NT2/D1 (cell line): ENCODE results near the gene NADSYN1.

Experiments used
- DNase-seq: peaks from one replicate; pipeline ENCODE4 v3.0.0-alpha.2; 2011; ENCODE audit warnings: low read depth, low spot score
- H3K27me3 ChIP-seq: 2 replicates; pipeline ENCODE4 v1.6.0; 2011; ENCODE audit warnings: mild to moderate bottlenecking; ENCODE audit not compliant: insufficient read length, insufficient read depth
- H3K36me3 ChIP-seq: 2 replicates; pipeline ENCODE4 v1.6.1; 2011; ENCODE audit warnings: mild to moderate bottlenecking, low read length, mixed read lengths; ENCODE audit not compliant: insufficient read depth, insufficient read length
- H3K4me1 ChIP-seq: 2 replicates; pipeline ENCODE4 v1.5.1; 2011; ENCODE audit not compliant: insufficient read depth, insufficient read length
- H3K4me3 ChIP-seq: 2 replicates; pipeline ENCODE4 v1.5.1; 2011; ENCODE audit warnings: low read depth; ENCODE audit not compliant: insufficient read length
- H3K9ac ChIP-seq: 2 replicates; pipeline ENCODE4 v1.6.0; 2011; ENCODE audit warnings: low read depth; ENCODE audit not compliant: insufficient read length
- H3K9me3 ChIP-seq: 2 replicates; pipeline ENCODE4 v1.5.1; 2011; ENCODE audit warnings: mild to moderate bottlenecking, low read length; ENCODE audit not compliant: insufficient read depth
- SUZ12 ChIP-seq: IDR thresholded peaks from 2 replicates; pipeline ENCODE4 v1.6.1; 2011; ENCODE audit not compliant: insufficient read length, insufficient read depth; ENCODE audit errors: extremely low read depth
- YY1 ChIP-seq: IDR thresholded peaks from 2 replicates; pipeline ENCODE4 v1.6.1; 2011; ENCODE audit not compliant: insufficient read length, insufficient read depth
- ZNF274 ChIP-seq: IDR thresholded peaks from 2 replicates; pipeline ENCODE4 v1.6.1; 2011; ENCODE audit warnings: mild to moderate bottlenecking, low read depth, low read length

Gene NADSYN1

GRCh38 chr11:71472941-71473792 lies 20.2 kb downstream of the NADSYN1 start:
- no peaks in the 10 kb centered on the region for H3K27me3 ChIP-seq
- no peak for TF ChIP-seq ZNF274
- TF ChIP-seq YY1, result no peak
- no peak for TF ChIP-seq SUZ12
- H3K9ac ChIP-seq, result no peak overlapping the region
- H3K4me3 ChIP-seq, result no peak overlapping the region
- peaks cover 12% of the 10 kb centered on the region; the same call in 1 of the 2 replicates for H3K9me3 ChIP-seq
- DNase-seq, result no peak
- H3K4me1 ChIP-seq, result peaks cover 16% of the 10 kb centered on the region
- peaks cover 50% of the 10 kb centered on the region for H3K36me3 ChIP-seq

GRCh38 chr11:71473793-71474080 lies 20.7 kb downstream of the NADSYN1 start:
- peaks cover 9% of the 10 kb centered on the region; the same call in 1 of the 2 replicates for H3K9me3 ChIP-seq
- H3K4me3 ChIP-seq, result no peak overlapping the region
- no peak overlapping the region for H3K9ac ChIP-seq
- peaks cover 55% of the 10 kb centered on the region for H3K36me3 ChIP-seq
- no peak for DNase-seq
- H3K4me1 ChIP-seq, result peaks cover 16% of the 10 kb centered on the region
- no peaks in the 10 kb centered on the region for H3K27me3 ChIP-seq
- no peak for TF ChIP-seq ZNF274
- TF ChIP-seq SUZ12, result no peak
- no peak for TF ChIP-seq YY1

- TF ChIP-seq ZNF274 (no peak), SUZ12 (no peak), YY1 (no peak)
- Histone ChIP-seq H3K4me3 (no peak overlapping the region), H3K9ac (no peak overlapping the region), H3K36me3 (peaks cover 60% of the 10 kb centered on the region), H3K27me3 (no peaks in the 10 kb centered on the region), H3K4me1 (peaks cover 16% of the 10 kb centered on the region), H3K9me3 (peaks cover 4% of the 10 kb centered on the region; the same call in 1 of the 2 replicates)
- DNase-seq, result no peak
These were observed 21.3 kb downstream of the NADSYN1 start for GRCh38 chr11:71474141-71474770.

- Histone ChIP-seq H3K4me3 (no peak overlapping the region), H3K4me1 (peaks cover 16% of the 10 kb centered on the region), H3K9me3 (no peaks in the 10 kb centered on the region), H3K27me3 (no peaks in the 10 kb centered on the region), H3K36me3 (peaks cover 64% of the 10 kb centered on the region), H3K9ac (no peak overlapping the region)
- TF ChIP-seq SUZ12 (no peak), YY1 (no peak), ZNF274 (no peak)
- no peak for DNase-seq
These were observed 21.9 kb downstream of the NADSYN1 start for GRCh38 chr11:71474771-71475483.

GRCh38 chr11:71476031-71476430 lies 23.0 kb downstream of the NADSYN1 start:
- TF ChIP-seq YY1 (no peak), SUZ12 (no peak), ZNF274 (no peak)
- Histone ChIP-seq H3K9ac (no peak overlapping the region), H3K27me3 (no peaks in the 10 kb centered on the region), H3K4me1 (peaks cover 17% of the 10 kb centered on the region), H3K36me3 (peaks cover 73% of the 10 kb centered on the region), H3K9me3 (no peaks in the 10 kb centered on the region), H3K4me3 (no peak overlapping the region)
- DNase-seq, result no peak

GRCh38 chr11:71476926-71477640 lies 24.1 kb downstream of the NADSYN1 start:
- H3K9me3 ChIP-seq, result no peaks in the 10 kb centered on the region
- no peak overlapping the region for H3K4me3 ChIP-seq
- H3K36me3 ChIP-seq, result peaks cover 77% of the 10 kb centered on the region
- DNase-seq, result no peak
- H3K27me3 ChIP-seq, result no peaks in the 10 kb centered on the region
- H3K4me1 ChIP-seq, result peaks cover 17% of the 10 kb centered on the region
- no peak overlapping the region for H3K9ac ChIP-seq
- TF ChIP-seq SUZ12 (no peak), ZNF274 (no peak), YY1 (no peak)
